GM12875 (cell line): Measurements from ENCODE around the gene ARL17A.
"Not testable (repeated sequence)": the region's sequence is repeated elsewhere in the genome, so short reads cannot be mapped to it uniquely, and the experiment has no call there.

Source experiments
- H3K4me3 ChIP-seq: one replicate; pipeline ENCODE4 v1.5.1; 2011; ENCODE audit warnings: low read depth, low read length, control low read depth

Gene ARL17A

DNA sequence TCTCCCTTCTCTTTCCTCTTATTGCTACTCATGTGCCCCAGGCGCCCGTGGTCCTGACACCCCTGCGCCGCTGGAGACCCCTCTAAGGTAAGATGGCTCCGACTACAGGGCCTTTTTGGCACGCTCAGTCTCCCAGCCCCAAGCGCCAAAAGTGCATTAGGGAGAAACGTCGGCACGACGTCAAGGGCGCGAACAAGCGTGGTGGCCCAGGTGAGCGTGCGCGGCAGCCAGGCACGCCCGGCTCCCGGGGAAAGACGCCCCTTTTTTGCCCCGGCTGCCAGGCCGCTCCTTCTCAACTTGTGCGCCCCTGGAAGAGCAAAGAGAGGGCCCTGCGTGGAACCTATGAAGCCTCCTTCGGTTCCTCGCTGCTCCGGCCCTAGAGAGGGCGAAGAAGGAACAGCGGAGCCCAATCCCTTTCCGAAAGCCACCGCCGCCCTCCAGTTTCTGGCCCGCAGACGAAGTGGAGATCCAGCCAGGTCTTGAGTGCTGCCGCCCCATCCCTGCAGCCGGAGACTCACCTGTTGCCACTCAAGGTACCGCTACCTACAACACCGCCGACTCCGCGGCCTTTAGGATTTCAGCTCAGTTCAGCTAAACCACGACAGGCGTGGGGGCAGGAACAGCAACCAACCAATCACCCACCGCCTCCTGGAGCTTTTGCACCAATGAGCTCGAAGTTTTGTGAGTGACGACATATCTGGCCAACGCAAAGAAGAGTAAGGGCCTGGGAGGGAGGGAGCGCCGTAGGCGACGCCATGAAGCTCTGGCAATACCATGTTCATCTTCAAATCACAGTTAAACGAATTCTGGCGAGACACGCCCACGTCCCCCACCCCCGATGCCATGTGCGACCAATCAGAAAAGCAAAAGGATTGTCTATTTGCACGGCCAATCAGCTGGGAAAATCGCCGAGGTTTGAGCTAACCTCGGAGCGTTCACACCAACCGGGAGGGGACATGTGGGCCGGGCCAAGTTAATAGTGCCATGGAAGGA, at the start of gene ARL17A:
ARL17A (minus strand) TSS at position 609 of the 993 bp plus-strand sequence. CDS start 3,369 bp downstream, outside the sequence.
- not testable (repeated sequence) for H3K4me3 ChIP-seq

DNA sequence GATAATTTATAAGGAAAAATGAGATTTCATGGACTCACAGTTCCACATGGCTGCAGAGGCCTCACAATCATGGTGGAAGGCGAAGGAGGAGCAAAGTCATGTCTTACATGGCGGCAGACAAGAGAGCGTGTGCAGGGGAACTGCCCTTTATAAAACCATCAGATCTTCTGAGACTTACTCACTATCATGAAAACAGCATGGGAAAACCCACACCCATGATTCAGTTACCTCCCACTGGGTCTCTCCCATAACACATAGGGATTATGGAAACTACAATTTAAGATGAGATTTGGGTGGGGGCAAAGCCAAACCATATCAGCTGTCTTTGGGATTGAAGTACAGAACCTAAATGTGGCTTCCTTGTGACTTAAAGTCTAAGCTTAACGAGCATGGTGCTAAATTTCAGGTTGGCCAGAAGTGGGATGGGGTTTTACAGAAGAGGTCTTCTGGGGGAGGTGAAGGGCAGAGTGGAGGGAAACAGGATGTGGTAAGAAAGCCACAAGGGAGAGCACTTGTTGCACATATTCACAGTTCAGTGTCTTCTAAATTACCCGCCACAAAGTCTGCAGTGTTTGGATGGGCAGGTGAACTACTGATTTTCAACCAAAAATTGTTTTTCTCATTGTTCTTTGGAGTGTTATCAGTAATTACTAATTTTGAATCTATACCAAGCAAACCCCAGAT, 49.4 kb upstream of the ARL17A start:
- not testable (repeated sequence) for H3K4me3 ChIP-seq

DNA sequence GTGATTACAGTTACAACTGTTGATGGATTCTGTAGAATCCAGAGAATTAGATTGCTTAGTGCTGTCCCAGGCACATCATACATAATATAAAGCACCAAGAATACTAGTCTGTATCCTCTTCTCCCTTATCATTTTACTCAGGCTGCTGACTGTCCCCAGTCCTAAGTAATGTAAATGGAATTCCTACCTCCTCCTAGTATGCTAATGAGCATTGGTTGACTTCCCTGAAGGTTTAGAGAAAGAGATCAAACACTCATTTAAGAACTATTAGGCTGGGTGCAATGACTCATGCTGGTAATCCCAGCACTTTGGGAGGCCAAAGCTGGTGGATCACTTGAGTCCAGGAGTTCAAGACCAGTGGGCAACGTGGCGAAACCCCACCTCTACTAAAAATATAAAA, 48.0 kb upstream of the ARL17A start:
- H3K4me3 ChIP-seq, result not testable (repeated sequence)

DNA sequence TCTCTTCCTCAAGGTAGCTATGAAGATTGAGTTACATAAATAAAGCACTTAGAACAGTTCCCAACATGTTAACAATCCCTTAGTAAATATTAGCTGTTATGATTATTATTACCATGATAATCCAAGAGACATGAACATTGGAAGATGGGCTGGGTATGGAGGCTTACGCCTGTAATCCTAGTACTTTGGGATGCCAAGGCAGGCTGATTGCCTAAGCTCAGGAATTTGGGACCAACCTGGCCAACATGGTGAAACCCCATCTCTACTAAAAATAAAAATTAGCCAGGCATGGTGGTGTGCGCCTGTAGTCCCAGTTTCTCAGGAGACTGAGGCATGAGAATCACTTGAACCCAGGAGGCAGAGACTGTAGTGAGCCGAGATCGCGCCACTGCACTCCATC, 45.2 kb upstream of the ARL17A start:
- H3K4me3 ChIP-seq, result not testable (repeated sequence)

DNA sequence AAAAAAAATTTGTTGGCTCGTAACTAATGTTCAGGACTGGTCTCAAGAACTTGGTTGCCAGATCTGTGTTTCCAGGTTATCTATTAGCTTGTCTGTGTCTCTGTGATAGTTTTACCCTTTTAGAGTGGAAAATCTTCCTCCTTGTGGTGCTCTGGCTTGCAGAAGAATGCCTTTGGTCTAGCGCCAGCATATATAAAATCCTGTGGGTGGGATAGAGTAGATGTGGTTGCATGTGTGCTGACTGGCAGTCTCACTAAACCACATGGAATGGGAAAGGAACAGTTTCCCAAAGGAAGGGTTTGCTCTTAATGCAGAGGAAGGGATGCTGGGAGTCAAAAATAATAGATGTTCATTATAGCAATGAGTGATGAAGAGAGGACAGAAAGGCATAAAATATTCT, 44.3 kb upstream of the ARL17A start:
- H3K4me3 ChIP-seq, result not testable (repeated sequence)

DNA sequence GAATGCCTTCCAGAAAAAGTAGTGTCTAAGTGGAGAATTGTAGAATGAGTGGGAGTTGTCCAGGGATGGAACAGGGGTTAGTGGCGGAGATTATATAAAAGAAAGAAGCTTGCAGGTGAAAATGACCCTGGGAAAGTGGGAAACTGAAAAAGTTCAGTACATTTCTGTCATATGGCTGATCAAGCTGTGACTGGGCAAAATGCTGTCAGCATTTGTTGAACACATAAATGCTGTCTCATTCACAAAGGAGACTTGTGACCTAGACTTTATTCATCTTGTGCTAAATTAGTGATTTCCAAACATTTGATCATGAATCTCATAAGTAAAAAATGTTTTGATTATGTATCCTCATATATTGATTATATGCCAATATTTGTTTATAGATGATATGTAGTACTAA, 39.5 kb upstream of the ARL17A start:
- H3K4me3 ChIP-seq, result not testable (repeated sequence)

DNA sequence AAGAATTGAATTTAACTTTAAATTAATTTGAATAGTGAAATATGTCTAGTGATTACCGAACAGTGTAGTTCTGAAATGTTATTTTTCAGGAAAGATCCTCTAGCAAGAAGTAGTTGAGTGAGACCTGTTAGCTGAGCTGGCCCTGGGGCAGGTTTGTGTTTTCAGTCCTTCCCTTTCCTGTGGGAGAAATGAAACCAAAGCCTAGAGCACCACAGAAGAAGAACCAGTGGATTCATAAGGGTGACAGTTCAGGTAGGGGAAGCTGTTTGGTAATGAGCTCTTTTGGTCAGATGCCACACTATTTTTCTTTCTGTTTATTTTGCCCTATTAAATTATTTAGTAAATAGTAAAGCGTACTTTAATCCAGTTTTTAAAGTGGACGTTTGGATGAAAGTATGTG, 37.6 kb upstream of the ARL17A start:
- not testable (repeated sequence) for H3K4me3 ChIP-seq

DNA sequence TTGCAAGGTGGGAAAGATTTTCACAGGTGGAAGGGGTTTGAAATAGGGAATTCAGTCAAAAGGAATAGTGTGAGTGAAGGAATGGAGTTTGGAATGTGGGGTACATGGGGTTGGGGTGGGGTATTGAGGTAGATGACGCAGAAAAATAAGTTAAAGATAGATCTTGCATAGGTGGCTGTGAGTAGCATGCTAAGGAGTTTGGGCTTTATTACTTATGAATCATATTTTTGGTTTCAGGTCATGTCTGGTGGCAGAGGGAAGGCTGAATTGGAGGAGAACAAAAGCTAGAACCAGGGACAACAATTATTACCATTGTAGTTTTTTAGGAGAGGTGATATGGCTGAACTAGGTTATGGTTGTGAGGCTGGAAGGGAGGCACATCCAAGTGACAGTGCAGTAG, 34.4 kb upstream of the ARL17A start:
- not testable (repeated sequence) for H3K4me3 ChIP-seq

DNA sequence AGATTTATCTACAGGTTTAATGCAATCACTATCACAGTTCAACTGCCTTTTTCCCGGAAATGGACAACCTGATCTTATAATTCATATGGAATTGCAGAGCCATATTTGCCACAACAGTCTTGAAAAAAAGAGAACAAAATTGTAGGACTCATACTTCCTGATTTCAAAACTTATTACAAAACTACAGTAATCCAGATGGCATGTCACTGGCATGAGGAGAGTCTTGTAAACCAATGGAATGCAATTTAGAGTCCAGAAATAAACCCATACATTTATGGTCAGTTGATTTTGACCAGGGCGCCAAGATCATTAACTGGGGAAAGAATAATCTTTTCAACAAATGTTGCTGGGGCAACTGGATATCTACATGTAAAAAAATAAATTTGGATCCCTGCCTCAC, 31.8 kb upstream of the ARL17A start:
- H3K4me3 ChIP-seq, result not testable (repeated sequence)

DNA sequence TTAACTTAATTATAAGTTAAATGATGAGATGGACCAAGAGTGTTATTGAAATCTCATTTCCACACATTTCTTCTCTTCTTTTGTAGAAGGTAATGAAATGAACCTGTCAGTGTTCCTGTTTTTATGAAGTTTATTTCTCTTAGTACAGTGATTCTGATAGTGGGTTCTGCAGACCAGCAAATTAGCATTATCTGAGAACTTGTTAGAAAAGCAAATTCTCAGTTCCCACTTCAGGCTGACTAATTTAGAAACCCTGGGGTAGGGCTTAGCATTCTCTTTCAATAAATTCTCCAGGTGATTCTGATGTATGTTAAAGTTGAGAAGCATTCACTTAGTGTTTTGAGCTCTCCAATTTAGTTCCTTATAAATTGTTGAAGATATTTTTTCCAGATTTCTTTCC, 23.6 kb upstream of the ARL17A start:
- H3K4me3 ChIP-seq, result not testable (repeated sequence)

DNA sequence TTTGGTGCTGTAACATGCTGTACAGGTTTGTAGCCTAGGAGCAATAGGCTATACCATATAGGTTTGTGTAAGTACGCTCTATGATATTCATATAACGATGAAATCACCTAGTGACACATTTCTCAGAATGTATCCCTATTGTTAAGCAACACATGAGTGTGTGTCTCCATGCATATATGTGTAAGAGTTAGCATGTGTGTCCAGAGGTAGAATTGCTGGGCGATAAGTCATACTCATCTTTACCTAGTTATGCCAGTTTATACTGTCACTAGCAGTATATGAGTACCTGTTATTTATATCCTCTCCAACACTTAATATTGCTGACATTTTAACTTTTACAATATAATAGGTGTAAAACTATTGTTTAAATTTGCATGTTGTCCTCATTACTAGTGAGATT, 21.3 kb upstream of the ARL17A start:
- not testable (repeated sequence) for H3K4me3 ChIP-seq

DNA sequence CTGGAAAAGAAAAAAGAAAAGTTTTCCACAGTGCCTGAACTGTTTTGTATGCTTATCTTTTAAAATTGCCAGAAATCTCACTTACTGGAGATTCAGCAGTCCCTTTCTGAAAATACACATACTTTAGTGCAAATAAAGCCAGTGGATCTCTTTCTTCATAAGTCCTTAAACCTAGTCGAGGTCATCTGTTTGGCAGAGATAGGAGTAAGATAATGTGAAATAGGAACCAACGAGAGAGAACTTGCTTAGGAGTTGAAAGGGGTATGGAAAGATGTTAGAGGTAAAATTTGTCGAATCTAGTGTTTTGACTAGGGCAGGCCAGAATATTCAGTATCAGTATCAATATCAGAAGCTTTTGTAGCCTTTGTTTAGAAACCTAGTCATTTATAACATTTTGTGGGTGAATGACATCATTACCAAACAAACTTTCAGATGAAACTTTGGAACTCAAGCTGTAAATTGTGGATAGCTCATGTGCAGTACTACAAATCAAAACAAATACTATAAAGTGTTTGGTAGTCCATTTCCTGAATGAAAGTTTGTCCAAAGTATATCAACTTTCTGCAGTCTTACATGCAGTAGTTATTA, 18.9 kb upstream of the ARL17A start:
- H3K4me3 ChIP-seq, result not testable (repeated sequence)

DNA sequence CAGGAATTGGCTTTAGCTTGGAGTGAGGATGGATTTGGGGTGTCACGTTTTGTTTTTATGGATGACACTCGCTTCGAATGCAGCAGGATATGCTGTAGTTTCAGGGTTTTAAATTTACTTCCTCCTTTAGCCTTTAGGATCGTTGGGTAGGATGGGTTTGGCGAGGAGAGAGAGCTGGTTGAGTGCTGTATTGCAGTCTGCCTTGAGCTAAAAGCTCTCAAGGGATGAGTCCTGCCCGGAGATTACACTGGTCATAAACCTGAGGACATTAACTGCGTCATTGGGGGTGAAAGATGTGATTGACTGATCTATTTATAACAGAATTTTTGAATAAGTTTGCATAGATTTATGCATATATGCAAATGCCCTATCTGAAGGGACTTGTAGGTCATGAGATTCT, 11.8 kb upstream of the ARL17A start:
- H3K4me3 ChIP-seq, result not testable (repeated sequence)

DNA sequence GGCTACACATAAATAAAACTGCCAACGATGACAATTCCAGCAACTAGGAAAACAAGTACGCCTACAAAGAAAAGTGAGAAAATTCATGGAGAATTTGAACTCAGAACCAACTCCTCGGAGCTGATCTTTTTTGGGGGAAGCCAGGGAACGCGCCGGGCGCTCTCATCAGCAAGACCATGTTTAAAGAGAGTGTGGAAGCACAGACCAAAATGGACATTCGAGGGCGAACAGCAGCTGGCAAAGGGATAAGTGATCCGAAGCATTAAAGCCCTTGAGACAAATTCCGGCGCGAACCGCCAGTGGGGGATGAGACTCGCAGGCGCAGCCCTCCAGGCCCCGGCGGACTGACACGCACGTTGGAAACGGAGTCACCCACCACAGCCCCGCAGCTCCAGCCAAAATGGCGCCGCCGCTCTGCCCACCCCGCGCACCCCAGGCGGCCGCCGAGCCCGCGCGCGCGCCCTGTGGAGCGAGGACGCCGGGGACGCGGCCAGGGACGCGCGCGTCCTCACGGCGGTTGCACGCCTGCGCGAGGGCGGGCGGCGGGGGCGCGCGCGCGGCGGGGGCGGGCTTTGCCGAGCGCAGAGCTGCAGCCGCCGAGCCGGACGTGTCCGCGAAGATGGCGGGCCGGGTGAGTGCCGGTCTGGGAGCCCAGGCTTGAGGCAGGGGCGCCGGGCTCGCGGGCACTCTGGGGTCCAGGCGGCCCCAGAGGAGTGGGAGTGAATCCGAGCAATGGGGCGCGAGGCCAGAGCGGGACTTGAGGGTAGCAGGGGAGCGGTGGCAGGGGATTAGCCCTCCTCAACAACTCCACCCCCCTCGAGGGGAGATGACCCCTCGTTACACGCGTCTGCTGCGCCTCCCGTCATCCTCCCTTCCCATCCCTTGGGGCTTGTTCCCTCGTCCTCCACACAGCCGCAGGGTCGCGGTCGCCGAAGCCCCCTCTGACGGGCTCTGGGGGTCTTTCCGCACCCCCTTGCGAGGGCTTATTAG, 11.0 kb upstream of the ARL17A start, which contains the start of gene NSF:
NSF (plus strand) TSS at position 513 of the 990 bp plus-strand sequence; CDS start at position 620, 107 bp downstream.
- not testable (repeated sequence) for H3K4me3 ChIP-seq

DNA sequence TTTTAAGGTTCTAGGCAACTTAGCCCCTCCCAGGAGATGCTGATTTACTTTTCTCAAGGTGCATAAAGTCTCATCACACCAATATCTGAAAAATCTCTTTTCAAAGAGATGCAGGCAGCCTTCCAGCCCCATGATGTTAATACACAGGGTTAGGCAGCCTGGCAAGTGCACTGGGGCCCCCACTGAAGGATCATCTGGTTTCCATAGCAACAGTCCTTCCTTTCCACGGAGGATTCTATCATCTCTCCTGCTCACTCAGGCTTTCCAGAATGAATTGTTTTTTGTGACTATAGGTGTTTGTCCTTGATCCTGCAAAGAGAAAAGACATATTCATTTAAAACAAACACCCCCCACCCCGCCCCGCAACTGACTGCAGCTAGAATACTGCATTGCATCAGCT, 6.0 kb upstream of the ARL17A start:
- H3K4me3 ChIP-seq, result not testable (repeated sequence)

DNA sequence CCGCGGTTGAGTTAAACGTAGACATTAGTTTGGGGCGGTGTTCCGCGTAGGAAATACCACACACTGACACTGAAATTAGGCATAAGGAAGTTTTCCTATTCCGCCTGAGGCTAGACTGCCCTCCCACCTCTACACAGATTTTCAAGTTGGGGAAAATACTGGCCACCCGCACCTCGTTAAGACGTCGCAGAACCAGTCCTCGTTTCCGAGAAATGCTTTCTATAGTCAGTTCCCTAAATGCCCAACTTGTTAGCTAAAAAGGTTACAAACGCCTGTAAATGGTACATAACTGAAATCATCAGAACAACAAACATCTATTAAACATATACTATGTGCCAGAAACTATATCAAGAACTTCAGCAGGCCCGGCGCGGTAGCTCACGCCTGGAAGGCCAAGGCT, 591 bp upstream of the ARL17A start:
- not testable (repeated sequence) for H3K4me3 ChIP-seq

DNA sequence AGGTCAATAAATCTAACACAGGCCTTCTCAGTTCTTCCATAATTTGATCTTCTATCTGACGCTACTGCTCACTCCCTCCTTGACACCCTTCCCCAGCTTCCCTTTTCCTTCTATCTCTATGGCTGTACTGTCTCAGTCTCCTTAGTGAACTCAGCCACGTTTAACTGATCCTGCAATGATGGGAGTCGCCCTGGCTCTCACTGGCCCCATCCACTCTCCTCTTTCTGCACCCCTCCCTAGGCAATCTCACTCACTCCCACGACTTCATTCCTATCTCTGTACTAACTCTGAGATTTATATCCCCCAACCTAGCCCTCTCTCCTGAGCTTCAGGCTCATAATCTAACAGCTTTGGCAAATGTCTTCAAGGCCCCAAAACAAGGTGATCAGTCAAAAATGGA, 7.7 kb downstream of the ARL17A start:
- not testable (repeated sequence) for H3K4me3 ChIP-seq

DNA sequence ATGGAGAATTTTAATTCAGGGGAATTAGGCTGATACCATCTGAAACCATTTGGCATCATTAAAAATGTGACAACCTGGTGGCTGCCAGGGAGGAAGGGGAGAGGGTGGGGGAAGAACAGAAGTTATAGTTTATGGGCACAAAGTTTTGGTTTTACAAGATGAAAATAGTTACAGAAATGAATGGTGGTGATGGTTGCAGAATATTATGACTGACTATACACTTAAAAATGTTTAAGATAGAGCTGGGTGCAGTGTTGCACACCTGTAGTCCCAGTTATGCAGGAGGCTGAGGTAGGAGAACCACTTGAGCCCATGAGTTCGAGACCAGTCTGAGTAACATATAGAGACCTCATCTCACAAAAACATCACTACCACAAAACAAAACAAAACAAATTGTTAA, 12.5 kb downstream of the ARL17A start:
- H3K4me3 ChIP-seq, result not testable (repeated sequence)

DNA sequence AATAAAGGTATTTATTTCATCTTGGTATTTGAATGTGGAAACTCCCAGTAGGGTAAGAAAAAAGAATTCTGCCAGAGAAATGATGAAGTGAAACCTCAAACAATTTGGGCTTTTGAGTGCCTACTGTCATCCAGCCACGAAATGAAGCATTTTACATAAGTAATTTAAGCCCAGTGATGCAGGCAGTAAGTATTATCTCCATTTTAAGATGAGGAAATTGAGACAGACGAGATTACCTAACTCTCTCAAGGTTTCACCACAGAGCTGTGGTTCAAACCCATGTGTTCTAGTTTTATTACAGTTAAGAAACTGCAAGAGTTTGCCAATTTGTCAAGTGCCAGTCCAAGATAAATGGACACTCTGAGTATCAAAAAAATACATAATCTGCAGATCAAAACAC, 13.2 kb downstream of the ARL17A start:
- H3K4me3 ChIP-seq, result not testable (repeated sequence)

DNA sequence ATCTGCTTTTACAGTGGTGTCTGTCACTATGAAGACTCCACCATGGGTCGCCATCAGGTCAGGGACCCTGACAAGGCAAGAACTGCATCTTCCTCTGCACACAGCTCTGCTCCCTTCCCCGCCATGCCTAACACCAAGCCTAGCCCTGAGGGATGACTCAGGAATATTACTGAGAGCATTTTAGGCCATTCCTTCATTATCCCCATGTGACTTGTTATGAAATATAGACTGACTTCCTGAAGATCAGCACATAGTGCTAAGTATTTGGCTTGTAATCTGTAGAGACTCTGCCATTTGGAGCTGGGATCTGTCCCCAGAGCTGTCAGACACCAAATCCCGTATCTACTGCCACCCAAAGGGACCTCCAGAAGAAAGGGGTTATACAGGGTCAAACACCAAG, 19.4 kb downstream of the ARL17A start:
- not testable (repeated sequence) for H3K4me3 ChIP-seq
